GM03348 (cell line): ENCODE measurements around the gene EHD1.

Source experiments
- DNase-seq: peaks from one replicate; pipeline ENCODE4 v3.0.0; 2012; ENCODE audit warnings: low spot score

EHD1 gene

GRCh38 chr11:64872790-64873488, 5.5 kb downstream of the EHD1 start:
- DNase-seq, result no peak

GRCh38 chr11:64871492-64871891, 6.9 kb downstream of the EHD1 start:
- DNase-seq, result no peak

GRCh38 chr11:64870893-64871466, 7.4 kb downstream of the EHD1 start:
- no peak for DNase-seq

- no peak for DNase-seq
These were observed 8.1 kb downstream of the EHD1 start for GRCh38 chr11:64870176-64870892.

- DNase-seq, result no peak
These were observed 8.7 kb downstream of the EHD1 start for GRCh38 chr11:64869571-64870175.

GRCh38 chr11:64868904-64869570, 9.4 kb downstream of the EHD1 start:
- DNase-seq, result peak; percentile 78

GRCh38 chr11:64867748-64868462, 10.5 kb downstream of the EHD1 start:
- no peak for DNase-seq

- no peak for DNase-seq
These were observed 12.3 kb downstream of the EHD1 start for GRCh38 chr11:64866173-64866491.

- no peak for DNase-seq
These were observed 12.9 kb downstream of the EHD1 start for GRCh38 chr11:64865286-64866172.

GRCh38 chr11:64864473-64865285, 13.7 kb downstream of the EHD1 start:
- peak; percentile 87 for DNase-seq

- no peak for DNase-seq
These were observed 14.3 kb downstream of the EHD1 start for GRCh38 chr11:64864135-64864472.

- peak; percentile 67 for DNase-seq
These were observed 14.9 kb downstream of the EHD1 start for GRCh38 chr11:64863391-64864060.

GRCh38 chr11:64862987-64863390, 15.4 kb downstream of the EHD1 start:
- no peak for DNase-seq

GRCh38 chr11:64861227-64861975, 17.0 kb downstream of the EHD1 start:
- no peak for DNase-seq

- no peak for DNase-seq
These were observed 18.6 kb downstream of the EHD1 start for GRCh38 chr11:64859542-64860414.

GRCh38 chr11:64858467-64859263, 19.8 kb downstream of the EHD1 start:
- no peak for DNase-seq

- DNase-seq, result no peak
These were observed 20.9 kb downstream of the EHD1 start for GRCh38 chr11:64857485-64857884.
